Activated T-helper 2 cell treated with anti-CD3 and anti-CD28 coated beads, Interferon-gamma antibody, Interleukin-2, Interleukin-4, amounts not matched to agents 10 μg/mL and 5 μg/mL and 100 μg/mL, durations not matched to agents 14 hours and 24 hours and 36 hours (primary cell): Measurements from ENCODE around the gene PRKD1. TPM values are rescaled to one million over a fixed set of nuclear protein-coding genes. Genes with fewer than 3 reads are reported as not detected.
"Not testable (repeated sequence)": the region's sequence is repeated elsewhere in the genome, so short reads cannot be mapped to it uniquely, and the experiment has no call there.

Experiments
- DNase-seq: peaks from one replicate; pipeline ENCODE4 v3.0.0; 2021; ENCODE audit warnings: low spot score
- H3K27ac Mint-ChIP-seq: one replicate; pipeline ENCODE4 v1.8.0; 2021; ENCODE audit warnings: mixed read lengths
- H3K27me3 Mint-ChIP-seq: one replicate; pipeline ENCODE4 v1.8.0; 2021; ENCODE audit warnings: low read depth, mixed read lengths
- H3K36me3 Mint-ChIP-seq: one replicate; pipeline ENCODE4 v1.8.0; 2021; ENCODE audit warnings: low read depth, mixed read lengths
- H3K4me1 Mint-ChIP-seq: one replicate; pipeline ENCODE4 v1.8.0; 2021; ENCODE audit warnings: low read depth, mixed read lengths
- H3K4me3 Mint-ChIP-seq: one replicate; pipeline ENCODE4 v1.8.0; 2021; ENCODE audit warnings: low read depth, mild to moderate bottlenecking, moderate library complexity, mixed read lengths
- H3K9me3 Mint-ChIP-seq: one replicate; pipeline ENCODE4 v1.8.0; 2021; ENCODE audit warnings: mixed read lengths
- intact Hi-C: fragments of 100-400 bp; cut with micrococcal nuclease; formaldehyde crosslinking; loops from one replicate; pipeline ENCODE4 v1.15.1; 2023
- total RNA-seq: library from RNA; stranded (reverse); gene quantifications from 2 replicates; pipeline ENCODE4 v1.2.3, GENCODE V29; 2022

Gene PRKD1
- total RNA-seq, 1 donor from 2014 or later = not detected

GRCh38 chr14:29735459-29735858 lies 192.2 kb downstream of the PRKD1 start:
- H3K27me3 Mint-ChIP-seq = no peaks in the 10 kb centered on the region
- no peaks in the 10 kb centered on the region for H3K36me3 Mint-ChIP-seq
- no peak overlapping the region for H3K4me3 Mint-ChIP-seq
- intact Hi-C loops = no loop called here
- no peaks in the 10 kb centered on the region for H3K4me1 Mint-ChIP-seq
- no peak overlapping the region for H3K27ac Mint-ChIP-seq
- no peak for DNase-seq
- H3K9me3 Mint-ChIP-seq = peaks cover 38% of the 10 kb centered on the region

- Mint-ChIP-seq H3K36me3 (no peaks in the 10 kb centered on the region), H3K27me3 (no peaks in the 10 kb centered on the region), H3K27ac (no peak overlapping the region), H3K4me3 (no peak overlapping the region), H3K4me1 (no peaks in the 10 kb centered on the region), H3K9me3 (peaks cover 38% of the 10 kb centered on the region)
- intact Hi-C loops = no loop called here
- DNase-seq = no peak
These were observed 192.9 kb downstream of the PRKD1 start for GRCh38 chr14:29734732-29735131.

- H3K36me3 Mint-ChIP-seq, H3K27ac Mint-ChIP-seq, H3K4me3 Mint-ChIP-seq, intact Hi-C loops, H3K4me1 Mint-ChIP-seq, DNase-seq, H3K27me3 Mint-ChIP-seq: not testable (repeated sequence)
- H3K9me3 Mint-ChIP-seq = peaks cover 31% of the 10 kb centered on the region
These were observed 200.9 kb downstream of the PRKD1 start for GRCh38 chr14:29726560-29727331.

- Mint-ChIP-seq H3K27me3 (no peaks in the 10 kb centered on the region), H3K9me3 (peaks cover 24% of the 10 kb centered on the region), H3K36me3 (no peaks in the 10 kb centered on the region), H3K27ac (no peak overlapping the region), H3K4me1 (no peaks in the 10 kb centered on the region), H3K4me3 (no peak overlapping the region)
- intact Hi-C loops = no loop called here
- DNase-seq = no peak
These were observed 202.7 kb downstream of the PRKD1 start for GRCh38 chr14:29724991-29725390.

GRCh38 chr14:29722831-29723230 lies 204.8 kb downstream of the PRKD1 start:
- H3K27me3 Mint-ChIP-seq = no peaks in the 10 kb centered on the region
- intact Hi-C loops = no loop called here

GRCh38 chr14:29721586-29721985 lies 206.1 kb downstream of the PRKD1 start:
- no peaks in the 10 kb centered on the region for H3K27me3 Mint-ChIP-seq
- intact Hi-C loops = no loop called here
- no peak overlapping the region for H3K4me3 Mint-ChIP-seq
- peaks cover 33% of the 10 kb centered on the region for H3K9me3 Mint-ChIP-seq
- H3K4me1 Mint-ChIP-seq = no peaks in the 10 kb centered on the region
- H3K27ac Mint-ChIP-seq = no peak overlapping the region
- H3K36me3 Mint-ChIP-seq = no peaks in the 10 kb centered on the region
- DNase-seq = no peak

More at GRCh38 chr14:29722831-29723230, 204.8 kb downstream of the PRKD1 start:
- Mint-ChIP-seq H3K4me3 (no peak overlapping the region), H3K36me3 (no peaks in the 10 kb centered on the region), H3K4me1 (no peaks in the 10 kb centered on the region), H3K27ac (no peak overlapping the region), H3K9me3 (peaks cover 32% of the 10 kb centered on the region)
- DNase-seq = no peak

- no peak overlapping the region for H3K4me3 Mint-ChIP-seq
- no peak for DNase-seq
- H3K4me1 Mint-ChIP-seq = no peaks in the 10 kb centered on the region
- no peaks in the 10 kb centered on the region for H3K27me3 Mint-ChIP-seq
- intact Hi-C loops = no loop called here
- no peak overlapping the region for H3K27ac Mint-ChIP-seq
- peaks cover 27% of the 10 kb centered on the region for H3K9me3 Mint-ChIP-seq
- H3K36me3 Mint-ChIP-seq = no peaks in the 10 kb centered on the region
These were observed 209.7 kb downstream of the PRKD1 start for GRCh38 chr14:29717901-29718300.

GRCh38 chr14:29716150-29716549 lies 211.5 kb downstream of the PRKD1 start:
- H3K27me3 Mint-ChIP-seq = no peaks in the 10 kb centered on the region
- intact Hi-C loops = no loop called here
- no peaks in the 10 kb centered on the region for H3K4me1 Mint-ChIP-seq
- peaks cover 26% of the 10 kb centered on the region for H3K9me3 Mint-ChIP-seq
- no peak for DNase-seq
- H3K27ac Mint-ChIP-seq = no peak overlapping the region
- no peak overlapping the region for H3K4me3 Mint-ChIP-seq
- H3K36me3 Mint-ChIP-seq = no peaks in the 10 kb centered on the region

- no peak overlapping the region for H3K27ac Mint-ChIP-seq
- no peaks in the 10 kb centered on the region for H3K27me3 Mint-ChIP-seq
- no peaks in the 10 kb centered on the region for H3K4me1 Mint-ChIP-seq
- H3K4me3 Mint-ChIP-seq = no peak overlapping the region
- no peaks in the 10 kb centered on the region for H3K36me3 Mint-ChIP-seq
- peaks cover 31% of the 10 kb centered on the region for H3K9me3 Mint-ChIP-seq
- no peak for DNase-seq
- intact Hi-C loops = no loop called here
These were observed 215.0 kb downstream of the PRKD1 start for GRCh38 chr14:29712601-29713000.

- no peak for DNase-seq
- H3K4me1 Mint-ChIP-seq = no peaks in the 10 kb centered on the region
- no peak overlapping the region for H3K4me3 Mint-ChIP-seq
- no peaks in the 10 kb centered on the region for H3K27me3 Mint-ChIP-seq
- H3K27ac Mint-ChIP-seq = no peak overlapping the region
- H3K9me3 Mint-ChIP-seq = peaks cover 42% of the 10 kb centered on the region
- intact Hi-C loops = no loop called here
- no peaks in the 10 kb centered on the region for H3K36me3 Mint-ChIP-seq
These were observed 217.6 kb downstream of the PRKD1 start for GRCh38 chr14:29710015-29710414.

- H3K4me3 Mint-ChIP-seq = no peak overlapping the region
- H3K9me3 Mint-ChIP-seq = peaks cover 39% of the 10 kb centered on the region
- no peak overlapping the region for H3K27ac Mint-ChIP-seq
- no peaks in the 10 kb centered on the region for H3K4me1 Mint-ChIP-seq
- H3K36me3 Mint-ChIP-seq = no peaks in the 10 kb centered on the region
- intact Hi-C loops = no loop called here
- no peaks in the 10 kb centered on the region for H3K27me3 Mint-ChIP-seq
- no peak for DNase-seq
These were observed 218.2 kb downstream of the PRKD1 start for GRCh38 chr14:29709490-29709889.

- Mint-ChIP-seq H3K4me3 (no peak overlapping the region), H3K9me3 (peaks cover 45% of the 10 kb centered on the region), H3K27me3 (no peaks in the 10 kb centered on the region), H3K36me3 (no peaks in the 10 kb centered on the region), H3K27ac (no peak overlapping the region), H3K4me1 (no peaks in the 10 kb centered on the region)
- no peak for DNase-seq
- intact Hi-C loops = no loop called here
These were observed 220.9 kb downstream of the PRKD1 start for GRCh38 chr14:29706700-29707099.

- intact Hi-C loops = no loop called here
- DNase-seq = no peak
- peaks cover 46% of the 10 kb centered on the region for H3K9me3 Mint-ChIP-seq
- H3K27ac Mint-ChIP-seq = no peak overlapping the region
- H3K4me3 Mint-ChIP-seq = no peak overlapping the region
- no peaks in the 10 kb centered on the region for H3K27me3 Mint-ChIP-seq
- no peaks in the 10 kb centered on the region for H3K4me1 Mint-ChIP-seq
- H3K36me3 Mint-ChIP-seq = no peaks in the 10 kb centered on the region
These were observed 221.8 kb downstream of the PRKD1 start for GRCh38 chr14:29705801-29706200.
